Activated T-helper 17 cell treated with anti-CD3 and anti-CD28 coated beads, Interleukin-2, amount 50 U/mL, for 72 hours (primary cell): ENCODE data around the gene GOSR2. TPM values are rescaled to one million over a fixed set of nuclear protein-coding genes. Genes with fewer than 3 reads are reported as not detected.
A peak's percentile ranks its signal among the peaks of the same experiment; 100 is the strongest.
"Not testable (repeated sequence)": the region's sequence is repeated elsewhere in the genome, so short reads cannot be mapped to it uniquely, and the experiment has no call there.

Experiments
- ATAC-seq: fragments of 150-1000 bp; cut with Tn5 transposase; replicated peaks from 2 replicates; pipeline ENCODE4 v1.10.0; 2021; ENCODE audit warnings: mild to moderate bottlenecking, moderate library complexity
- H3K27ac Mint-ChIP-seq: one replicate; pipeline ENCODE4 v1.8.0; 2022; ENCODE audit warnings: mixed read lengths
- H3K27me3 Mint-ChIP-seq: one replicate; pipeline ENCODE4 v1.8.0; 2022; ENCODE audit warnings: mixed read lengths
- H3K36me3 Mint-ChIP-seq: one replicate; pipeline ENCODE4 v1.8.0; 2022; ENCODE audit warnings: low read depth, mild to moderate bottlenecking, mixed read lengths
- H3K4me1 Mint-ChIP-seq: one replicate; pipeline ENCODE4 v1.8.0; 2022; ENCODE audit warnings: mixed read lengths
- H3K4me3 Mint-ChIP-seq: one replicate; pipeline ENCODE4 v1.8.0; 2022; ENCODE audit warnings: mild to moderate bottlenecking, mixed read lengths
- H3K9me3 Mint-ChIP-seq: one replicate; pipeline ENCODE4 v1.8.0; 2022; ENCODE audit warnings: mixed read lengths
- total RNA-seq, 2 donors: library from RNA; stranded (reverse); gene quantifications; one replicate each; pipeline ENCODE4 v1.2.3, GENCODE V29; 2022

Gene GOSR2
- total RNA-seq, 2 donors from 2014 or later = 45.8 to 53.7 TPM

- Mint-ChIP-seq H3K27ac (no peak overlapping the region), H3K4me3 (no peak overlapping the region), H3K36me3 (peaks cover 9% of the 10 kb centered on the region), H3K9me3 (no peaks in the 10 kb centered on the region), H3K27me3 (no peaks in the 10 kb centered on the region), H3K4me1 (no peaks in the 10 kb centered on the region)
- no peak for ATAC-seq
These were observed 28.7 kb downstream of the GOSR2 start for GRCh38 chr17:46951706-46952105.

DNA sequence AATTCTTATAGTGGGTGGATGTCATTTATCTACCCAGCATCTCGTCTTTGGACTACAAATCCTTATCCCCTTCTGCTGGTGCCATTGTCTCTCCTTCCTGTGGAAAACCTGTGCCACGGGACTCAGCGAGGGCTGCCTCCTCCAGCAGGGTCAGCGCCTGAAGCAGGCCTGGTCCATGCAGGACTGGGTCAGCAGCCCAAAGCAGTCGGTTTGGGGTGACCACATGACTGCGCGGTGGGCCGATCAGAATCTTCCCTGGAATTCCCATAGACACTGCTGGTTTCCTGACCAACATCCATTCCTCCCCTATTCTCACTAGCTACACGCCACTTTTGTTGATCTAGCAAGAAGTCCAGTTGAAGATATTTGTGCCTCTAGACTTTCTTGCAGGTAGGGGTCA is 29.2 kb downstream of the GOSR2 start:
- H3K36me3 Mint-ChIP-seq = peaks cover 9% of the 10 kb centered on the region
- no peaks in the 10 kb centered on the region for H3K9me3 Mint-ChIP-seq
- no peaks in the 10 kb centered on the region for H3K27me3 Mint-ChIP-seq
- H3K4me3 Mint-ChIP-seq = no peak overlapping the region
- no peaks in the 10 kb centered on the region for H3K4me1 Mint-ChIP-seq
- H3K27ac Mint-ChIP-seq = no peak overlapping the region
- no peak for ATAC-seq

GRCh38 chr17:46953191-46953590 is 30.2 kb downstream of the GOSR2 start:
- not testable (repeated sequence) for H3K27ac Mint-ChIP-seq, H3K4me1 Mint-ChIP-seq, ATAC-seq, H3K27me3 Mint-ChIP-seq, H3K9me3 Mint-ChIP-seq, H3K4me3 Mint-ChIP-seq
- H3K36me3 Mint-ChIP-seq = peaks cover 16% of the 10 kb centered on the region

- Mint-ChIP-seq H3K4me3 (no peak overlapping the region), H3K27ac (no peak overlapping the region), H3K9me3 (peaks cover 11% of the 10 kb centered on the region)
These were observed 35.2 kb downstream of the GOSR2 start for GRCh38 chr17:46958041-46958591.

DNA sequence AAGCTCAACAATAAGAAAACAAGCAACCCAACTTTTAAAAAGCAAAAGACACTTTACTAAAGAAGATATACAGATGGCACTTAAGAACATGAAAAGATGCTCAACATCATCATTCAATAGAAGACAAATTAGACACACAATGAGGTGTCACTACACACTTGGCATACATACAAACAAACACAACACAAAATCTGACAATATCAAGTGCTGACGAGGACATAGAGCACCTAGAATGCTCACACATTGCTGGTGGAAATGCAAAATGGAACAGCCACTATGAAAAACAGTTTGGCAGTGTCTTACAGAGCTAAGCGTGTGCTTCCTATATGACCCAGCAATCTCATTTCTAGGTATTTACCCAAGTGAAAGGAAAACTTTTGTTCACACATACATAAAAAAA is 37.2 kb downstream of the GOSR2 start:
- Mint-ChIP-seq H3K27me3 (peaks cover 8% of the 10 kb centered on the region), H3K9me3 (peaks cover 11% of the 10 kb centered on the region), H3K4me1 (peaks cover 5% of the 10 kb centered on the region)

More at GRCh38 chr17:46958041-46958591, 35.2 kb downstream of the GOSR2 start:
- peaks cover 21% of the 10 kb centered on the region for H3K36me3 Mint-ChIP-seq
- no peak for ATAC-seq
- peaks cover 5% of the 10 kb centered on the region for H3K4me1 Mint-ChIP-seq
- peaks cover 8% of the 10 kb centered on the region for H3K27me3 Mint-ChIP-seq

DNA sequence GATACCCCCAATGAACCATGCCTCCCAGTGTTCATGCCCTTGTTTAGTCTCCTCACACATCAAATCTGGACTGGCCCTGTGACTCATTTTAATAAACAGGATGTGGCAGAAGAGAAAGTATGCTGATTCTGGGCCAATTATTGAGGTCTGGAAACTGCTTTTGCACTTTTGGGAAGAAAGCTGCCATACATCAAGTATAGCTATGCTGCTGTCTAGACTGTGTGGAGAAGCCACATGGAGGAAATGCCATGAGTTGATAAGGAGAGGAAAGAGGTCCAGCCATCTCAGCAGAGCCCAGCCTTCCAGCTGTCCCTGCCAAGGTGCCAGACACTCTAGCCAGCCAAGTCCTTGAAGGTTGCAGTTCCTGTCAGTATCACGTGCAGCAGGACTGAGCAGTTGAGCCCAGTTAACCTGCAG is 39.4 kb downstream of the GOSR2 start:
- Mint-ChIP-seq H3K4me1 (peaks cover 8% of the 10 kb centered on the region), H3K36me3 (peaks cover 19% of the 10 kb centered on the region), H3K4me3 (no peak overlapping the region), H3K27ac (no peak overlapping the region), H3K27me3 (peaks cover 7% of the 10 kb centered on the region), H3K9me3 (peaks cover 11% of the 10 kb centered on the region)
- ATAC-seq = peak; percentile 70

More for the DNA sequence above, 37.2 kb downstream of the GOSR2 start:
- Mint-ChIP-seq H3K27ac (no peak overlapping the region), H3K36me3 (peaks cover 21% of the 10 kb centered on the region), H3K4me3 (no peak overlapping the region)
- no peak for ATAC-seq

GRCh38 chr17:46963571-46963970 is 40.6 kb downstream of the GOSR2 start:
- Mint-ChIP-seq H3K9me3 (peaks cover 11% of the 10 kb centered on the region), H3K4me1 (peaks cover 3% of the 10 kb centered on the region), H3K36me3 (peaks cover 14% of the 10 kb centered on the region), H3K27ac (no peak overlapping the region), H3K27me3 (peaks cover 4% of the 10 kb centered on the region), H3K4me3 (no peak overlapping the region)
- no peak for ATAC-seq

- H3K27me3 Mint-ChIP-seq = peaks cover 4% of the 10 kb centered on the region
- H3K36me3 Mint-ChIP-seq = peaks cover 13% of the 10 kb centered on the region
- H3K27ac Mint-ChIP-seq = no peak overlapping the region
- peaks cover 3% of the 10 kb centered on the region for H3K4me1 Mint-ChIP-seq
- no peak overlapping the region for H3K4me3 Mint-ChIP-seq
- ATAC-seq = no peak
- peaks cover 11% of the 10 kb centered on the region for H3K9me3 Mint-ChIP-seq
These were observed 41.6 kb downstream of the GOSR2 start for GRCh38 chr17:46964315-46965265.

DNA sequence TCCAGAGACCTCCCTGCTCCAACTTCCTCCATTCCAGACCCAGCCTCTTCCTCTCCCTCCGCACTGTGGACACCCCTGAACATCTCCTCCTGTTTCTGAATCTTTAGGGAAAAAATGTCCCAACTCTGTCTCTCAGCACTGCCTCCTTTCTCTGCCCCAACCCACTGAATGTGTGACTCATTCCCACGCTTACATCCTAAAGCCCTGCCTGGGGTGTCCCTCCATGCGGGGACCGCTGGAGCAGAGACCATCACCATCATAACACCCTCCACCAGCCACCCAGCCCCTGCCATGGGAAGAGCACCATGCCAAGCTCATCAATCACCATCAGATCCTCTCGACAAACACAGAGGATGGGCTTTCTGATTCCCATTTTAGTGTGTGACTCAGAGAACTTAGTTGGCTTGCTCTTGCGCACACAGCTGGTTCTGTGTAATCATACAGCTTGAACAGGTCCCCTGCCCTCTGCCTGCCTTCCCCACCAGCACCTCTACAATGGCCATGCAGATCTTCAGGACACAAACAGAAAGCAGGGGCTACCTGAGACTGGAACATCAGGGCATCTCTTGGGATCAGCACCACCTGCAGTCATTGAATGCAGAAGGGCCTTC is 45.4 kb downstream of the GOSR2 start:
- Mint-ChIP-seq H3K36me3 (peaks cover 9% of the 10 kb centered on the region), H3K27ac (no peak overlapping the region), H3K4me3 (no peak overlapping the region), H3K9me3 (no peaks in the 10 kb centered on the region), H3K4me1 (peaks cover 3% of the 10 kb centered on the region), H3K27me3 (no peaks in the 10 kb centered on the region)
- ATAC-seq = no peak

GRCh38 chr17:46968896-46969295 is 45.9 kb downstream of the GOSR2 start:
- Mint-ChIP-seq H3K27me3 (no peaks in the 10 kb centered on the region), H3K4me1 (peaks cover 3% of the 10 kb centered on the region), H3K27ac (no peak overlapping the region), H3K9me3 (no peaks in the 10 kb centered on the region), H3K36me3 (peaks cover 9% of the 10 kb centered on the region), H3K4me3 (no peak overlapping the region)
- ATAC-seq = no peak

- no peak for ATAC-seq
- Mint-ChIP-seq H3K4me1 (peaks cover 3% of the 10 kb centered on the region), H3K36me3 (peaks cover 11% of the 10 kb centered on the region)
These were observed 48.8 kb downstream of the GOSR2 start for GRCh38 chr17:46971647-46972300.

GRCh38 chr17:46972346-46972745 is 49.4 kb downstream of the GOSR2 start:
- no peak overlapping the region for H3K4me3 Mint-ChIP-seq
- peaks cover 6% of the 10 kb centered on the region for H3K36me3 Mint-ChIP-seq
- no peak for ATAC-seq
- no peaks in the 10 kb centered on the region for H3K4me1 Mint-ChIP-seq
- H3K9me3 Mint-ChIP-seq = no peaks in the 10 kb centered on the region
- H3K27ac Mint-ChIP-seq = no peak overlapping the region
- peaks cover 12% of the 10 kb centered on the region for H3K27me3 Mint-ChIP-seq

More at GRCh38 chr17:46971647-46972300, 48.8 kb downstream of the GOSR2 start:
- Mint-ChIP-seq H3K27me3 (peaks cover 6% of the 10 kb centered on the region), H3K27ac (no peak overlapping the region), H3K4me3 (no peak overlapping the region), H3K9me3 (no peaks in the 10 kb centered on the region)

GRCh38 chr17:46974086-46974485 is 51.1 kb downstream of the GOSR2 start:
- Mint-ChIP-seq H3K9me3 (no peaks in the 10 kb centered on the region), H3K27me3 (peaks cover 21% of the 10 kb centered on the region), H3K4me3 (no peak overlapping the region), H3K36me3 (peaks cover 13% of the 10 kb centered on the region), H3K27ac (no peak overlapping the region), H3K4me1 (peaks cover 5% of the 10 kb centered on the region)
- no peak for ATAC-seq

GRCh38 chr17:46975287-46975686 is 52.3 kb downstream of the GOSR2 start:
- H3K9me3 Mint-ChIP-seq = no peaks in the 10 kb centered on the region
- peaks cover 5% of the 10 kb centered on the region for H3K4me1 Mint-ChIP-seq
- peaks cover 30% of the 10 kb centered on the region for H3K27me3 Mint-ChIP-seq
- no peak overlapping the region for H3K4me3 Mint-ChIP-seq
- no peak overlapping the region for H3K27ac Mint-ChIP-seq
- no peak for ATAC-seq
- peaks cover 13% of the 10 kb centered on the region for H3K36me3 Mint-ChIP-seq
